ENCODE data around the gene LIPC. TPM values are rescaled to one million over a fixed set of nuclear protein-coding genes. Genes with fewer than 3 reads are reported as not detected.

Gene LIPC
- total RNA-seq, 1 donor from 2014 or later: not detected

GRCh38 chr15:58558777-58559176, 127.0 kb downstream of the LIPC start:
- Mint-ChIP-seq H3K36me3 (ENCODE audit: unreplicated experiment) (no peaks in the 10 kb centered on the region), H3K4me1 (ENCODE audit: unreplicated experiment) (peaks cover 5% of the 10 kb centered on the region), H3K27ac (ENCODE audit: unreplicated experiment) (no peak overlapping the region), H3K27me3 (ENCODE audit: unreplicated experiment) (peaks cover 11% of the 10 kb centered on the region), H3K4me3 (ENCODE audit: unreplicated experiment) (no peak overlapping the region), H3K9me3 (ENCODE audit: unreplicated experiment) (no peaks in the 10 kb centered on the region)
- no peak for TF ChIP-seq CTCF (IDR thresholded peaks at IDR 0.05)
- DNase-seq (ENCODE audit: extremely low spot score, unreplicated experiment): no peak

GRCh38 chr15:58559904-58560588, 128.3 kb downstream of the LIPC start:
- no peak for TF ChIP-seq CTCF (IDR thresholded peaks at IDR 0.05)
- Mint-ChIP-seq H3K27ac (ENCODE audit: unreplicated experiment) (no peak overlapping the region), H3K27me3 (ENCODE audit: unreplicated experiment) (peaks cover 10% of the 10 kb centered on the region), H3K4me3 (ENCODE audit: unreplicated experiment) (no peak overlapping the region), H3K9me3 (ENCODE audit: unreplicated experiment) (no peaks in the 10 kb centered on the region), H3K4me1 (ENCODE audit: unreplicated experiment) (peaks cover 5% of the 10 kb centered on the region), H3K36me3 (ENCODE audit: unreplicated experiment) (no peaks in the 10 kb centered on the region)
- no peak for DNase-seq (ENCODE audit: extremely low spot score, unreplicated experiment)

- Mint-ChIP-seq H3K4me3 (ENCODE audit: unreplicated experiment) (no peak overlapping the region), H3K36me3 (ENCODE audit: unreplicated experiment) (no peaks in the 10 kb centered on the region), H3K27me3 (ENCODE audit: unreplicated experiment) (peaks cover 2% of the 10 kb centered on the region), H3K9me3 (ENCODE audit: unreplicated experiment) (no peaks in the 10 kb centered on the region), H3K27ac (ENCODE audit: unreplicated experiment) (no peak overlapping the region), H3K4me1 (ENCODE audit: unreplicated experiment) (peaks cover 5% of the 10 kb centered on the region)
- no peak for TF ChIP-seq CTCF (IDR thresholded peaks at IDR 0.05)
- DNase-seq (ENCODE audit: extremely low spot score, unreplicated experiment): no peak
These were observed 129.5 kb downstream of the LIPC start for GRCh38 chr15:58561321-58561720.

- Mint-ChIP-seq H3K36me3 (ENCODE audit: unreplicated experiment) (no peaks in the 10 kb centered on the region), H3K27me3 (ENCODE audit: unreplicated experiment) (peaks cover 2% of the 10 kb centered on the region), H3K9me3 (ENCODE audit: unreplicated experiment) (no peaks in the 10 kb centered on the region), H3K27ac (ENCODE audit: unreplicated experiment) (no peak overlapping the region), H3K4me3 (ENCODE audit: unreplicated experiment) (no peak overlapping the region), H3K4me1 (ENCODE audit: unreplicated experiment) (peaks cover 5% of the 10 kb centered on the region)
- no peak for TF ChIP-seq CTCF (IDR thresholded peaks at IDR 0.05)
- DNase-seq (ENCODE audit: extremely low spot score, unreplicated experiment): no peak
These were observed 130.3 kb downstream of the LIPC start for GRCh38 chr15:58562135-58562534.

- no peak overlapping the region for H3K4me3 Mint-ChIP-seq (ENCODE audit: unreplicated experiment)
- DNase-seq (ENCODE audit: extremely low spot score, unreplicated experiment): peak; percentile 63
- no peaks in the 10 kb centered on the region for H3K36me3 Mint-ChIP-seq (ENCODE audit: unreplicated experiment)
- H3K27ac Mint-ChIP-seq (ENCODE audit: unreplicated experiment): no peak overlapping the region
- peaks cover 12% of the 10 kb centered on the region for H3K4me1 Mint-ChIP-seq (ENCODE audit: unreplicated experiment)
- H3K9me3 Mint-ChIP-seq (ENCODE audit: unreplicated experiment): no peaks in the 10 kb centered on the region
- peaks cover 2% of the 10 kb centered on the region for H3K27me3 Mint-ChIP-seq (ENCODE audit: unreplicated experiment)
- TF ChIP-seq CTCF (IDR thresholded peaks at IDR 0.05): no peak
These were observed 133.2 kb downstream of the LIPC start for GRCh38 chr15:58564981-58565380.
